EH (cell line): ENCODE results near the gene TSPEAR.
"Not testable (repeated sequence)": the region's sequence is repeated elsewhere in the genome, so short reads cannot be mapped to it uniquely, and the experiment has no call there.

Source experiments
- DNase-seq: peaks from one replicate; pipeline ENCODE4 v3.0.0-alpha.2; 2015; ENCODE audit warnings: low read depth

The TSPEAR gene

DNA sequence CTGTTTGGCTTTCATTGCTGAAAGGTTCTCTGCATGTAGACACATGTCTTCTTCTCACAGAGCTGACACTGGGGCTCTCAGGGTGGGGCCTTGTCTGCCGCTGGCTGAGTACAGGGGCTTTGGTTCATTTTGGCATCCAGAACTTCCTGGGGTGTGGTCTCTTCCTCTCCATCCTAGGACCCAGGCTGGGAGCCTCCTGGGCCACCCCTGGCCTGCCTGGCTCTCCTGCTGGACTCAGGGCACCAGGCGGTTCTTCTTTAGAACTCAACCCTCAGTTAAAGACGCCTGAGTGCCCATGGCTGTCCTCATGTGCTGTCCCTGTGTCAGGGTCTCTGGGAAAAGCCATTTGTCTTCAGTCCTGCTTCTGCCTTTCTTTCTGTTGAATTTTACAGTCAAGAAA lies 125.5 kb downstream of the TSPEAR start:
- DNase-seq = no peak

DNA sequence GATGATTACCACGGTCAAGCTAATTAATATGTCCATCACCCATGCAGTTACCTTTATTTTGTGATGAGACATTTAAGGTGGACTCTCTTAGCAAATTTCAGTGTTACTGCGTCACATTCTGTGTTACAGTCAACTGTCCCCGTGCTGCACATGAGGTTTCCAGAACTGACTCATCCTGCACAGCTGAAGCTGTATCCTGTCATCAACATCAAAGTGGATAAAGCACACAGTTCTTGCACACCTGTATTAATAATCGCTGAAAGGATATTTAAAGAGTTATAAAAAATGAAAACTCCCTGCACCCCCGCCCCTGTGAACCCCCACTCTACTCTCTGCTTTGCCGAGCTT lies 127.6 kb downstream of the TSPEAR start:
- DNase-seq = no peak

DNA sequence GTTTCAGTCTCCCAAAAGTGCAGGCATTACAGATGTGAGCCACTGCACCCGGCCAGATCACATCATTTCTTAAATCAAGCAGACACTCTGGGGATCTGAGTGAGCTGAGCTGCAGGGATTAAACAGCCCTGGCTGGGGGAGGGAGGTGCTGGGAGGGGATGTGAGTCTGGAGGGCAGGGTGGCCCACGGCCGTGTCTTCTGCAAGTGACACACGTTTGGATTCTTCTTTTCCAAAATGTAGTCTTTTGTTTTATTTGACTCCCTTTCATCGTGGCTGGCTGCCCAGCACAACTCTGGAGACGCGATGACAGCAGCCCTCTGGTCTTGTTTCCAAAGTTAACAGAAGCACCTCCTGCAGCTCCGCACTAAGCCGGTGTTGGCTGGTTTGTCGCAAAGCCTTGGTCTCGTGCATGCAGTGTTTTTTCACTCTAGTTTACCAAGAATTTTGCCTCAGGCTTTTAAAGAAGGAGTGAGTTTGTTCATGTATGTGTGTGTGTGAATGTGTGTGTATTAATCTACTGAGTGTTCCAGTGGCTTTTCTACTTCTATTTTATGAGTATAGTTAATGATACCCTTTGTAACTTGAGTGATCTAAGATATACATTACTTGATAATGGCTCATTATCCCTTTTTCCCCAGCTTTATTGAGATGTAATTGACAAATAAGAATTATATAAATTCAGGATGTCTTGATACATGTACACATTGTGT lies 128.1 kb downstream of the TSPEAR start:
- DNase-seq = no peak

GRCh38 chr21:44582055-44582454 lies 129.3 kb downstream of the TSPEAR start:
- DNase-seq = no peak

- no peak for DNase-seq
These were observed 130.2 kb downstream of the TSPEAR start for GRCh38 chr21:44581158-44581557.

DNA sequence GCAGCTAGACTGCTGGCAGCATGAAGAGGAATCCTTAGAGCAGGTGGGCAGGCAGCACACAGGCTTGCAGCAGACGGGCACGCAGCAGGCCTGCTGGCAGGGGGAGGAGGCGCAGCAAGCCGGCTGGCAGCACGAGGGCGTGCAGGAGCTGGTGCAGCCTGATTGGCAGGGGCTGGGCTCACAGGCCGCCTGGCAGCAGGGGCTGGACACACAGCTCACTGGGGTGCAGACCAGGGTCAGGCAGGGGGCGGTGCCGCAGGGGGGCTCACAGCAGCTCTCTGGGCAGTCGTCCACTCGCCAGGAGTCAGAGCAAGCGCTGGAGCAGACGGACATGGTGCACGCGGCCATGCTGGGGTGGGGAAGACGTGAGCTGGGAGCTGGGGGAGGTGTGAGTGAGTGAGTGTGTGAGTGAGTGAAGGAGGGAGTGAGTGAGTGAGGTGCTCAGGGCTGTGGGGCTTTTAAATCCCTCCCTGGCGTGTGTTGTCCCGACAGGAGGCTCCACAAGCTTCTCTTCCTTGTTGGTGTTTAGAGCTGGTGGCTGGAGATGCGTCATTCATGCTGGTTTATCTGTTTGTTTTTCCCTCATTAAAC lies 131.0 kb downstream of the TSPEAR start, which contains the start of gene KRTAP10-5:
KRTAP10-5 (minus strand) TSS at position 374 of the 591 bp plus-strand sequence; CDS start at position 348, 26 bp downstream.
- not testable (repeated sequence) for DNase-seq

GRCh38 chr21:44579833-44580144 lies 131.6 kb downstream of the TSPEAR start:
- no peak for DNase-seq

DNA sequence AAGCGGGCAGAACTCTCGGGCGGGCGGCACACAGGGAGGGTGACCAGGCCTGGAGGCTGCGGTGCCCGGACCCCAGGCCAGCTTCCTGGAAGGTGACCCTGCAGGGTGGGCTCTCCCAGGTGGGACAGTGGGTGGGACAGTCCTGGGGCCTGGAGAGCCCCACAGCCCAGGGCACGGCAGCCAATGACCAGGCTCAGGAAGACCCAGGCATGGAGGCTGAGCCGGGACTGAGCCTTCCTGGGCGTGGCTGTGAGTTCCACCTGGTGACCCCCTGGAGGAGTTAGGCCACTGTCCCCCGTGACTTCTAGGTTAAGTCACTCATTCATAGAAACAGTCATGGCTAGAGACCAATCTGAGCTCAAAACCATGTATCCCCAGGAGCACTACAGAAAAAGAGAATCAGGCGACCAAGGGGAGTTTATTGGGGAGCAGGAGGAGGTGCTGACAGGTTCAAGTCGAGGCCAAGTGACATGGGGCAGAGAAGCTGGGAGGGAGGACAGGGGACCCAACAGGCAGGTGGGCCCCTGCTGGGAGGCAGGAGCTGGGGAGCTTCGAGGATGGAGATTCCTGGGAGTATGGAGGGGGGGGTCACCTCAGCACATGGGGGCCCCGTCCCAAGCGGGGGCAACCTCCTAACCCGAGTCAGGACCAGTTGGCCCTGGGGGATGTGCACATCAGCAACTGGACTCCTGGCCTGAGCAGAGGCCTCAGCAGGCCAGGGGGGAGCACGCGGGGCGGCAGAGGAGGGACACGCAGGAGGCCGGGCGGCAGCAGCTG lies 132.1 kb downstream of the TSPEAR start:
- no peak for DNase-seq

DNA sequence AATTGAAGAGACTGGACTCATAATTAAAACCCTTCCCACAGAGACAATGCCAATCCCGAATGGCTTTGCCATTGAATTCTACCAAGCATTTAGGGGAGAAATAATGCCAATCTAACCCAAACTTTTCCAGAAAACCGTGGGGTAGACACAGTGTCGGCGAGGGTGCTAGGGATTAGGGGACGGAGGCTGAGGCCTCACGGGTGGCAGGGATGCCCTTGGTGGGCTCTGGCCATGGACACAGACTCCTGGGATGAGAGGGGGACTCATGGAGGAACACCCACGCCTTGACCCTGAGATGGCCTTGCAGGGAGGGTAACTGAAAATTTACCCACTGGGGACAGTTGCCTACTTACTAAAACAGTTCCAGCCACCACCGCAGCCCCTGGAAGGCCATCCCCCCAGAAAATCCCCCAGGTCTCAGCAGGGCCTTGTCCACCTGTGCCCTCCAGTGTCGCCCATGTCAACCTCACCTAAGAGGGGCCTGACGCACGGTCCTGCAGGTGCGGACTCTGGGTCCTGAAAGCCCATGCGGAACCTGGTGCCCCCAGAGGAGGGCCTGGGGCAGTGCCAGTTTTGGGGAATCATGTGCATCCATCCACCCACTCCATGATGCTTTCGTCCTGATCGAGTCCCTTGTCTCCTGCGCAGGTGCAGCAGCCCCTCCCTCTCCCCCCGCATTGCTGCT lies 132.9 kb downstream of the TSPEAR start:
- DNase-seq = no peak

GRCh38 chr21:44576025-44576420 lies 135.3 kb downstream of the TSPEAR start:
- DNase-seq = no peak

GRCh38 chr21:44575307-44576024 lies 135.9 kb downstream of the TSPEAR start:
- no peak for DNase-seq

- no peak for DNase-seq
These were observed 136.7 kb downstream of the TSPEAR start for GRCh38 chr21:44574457-44575306.

DNA sequence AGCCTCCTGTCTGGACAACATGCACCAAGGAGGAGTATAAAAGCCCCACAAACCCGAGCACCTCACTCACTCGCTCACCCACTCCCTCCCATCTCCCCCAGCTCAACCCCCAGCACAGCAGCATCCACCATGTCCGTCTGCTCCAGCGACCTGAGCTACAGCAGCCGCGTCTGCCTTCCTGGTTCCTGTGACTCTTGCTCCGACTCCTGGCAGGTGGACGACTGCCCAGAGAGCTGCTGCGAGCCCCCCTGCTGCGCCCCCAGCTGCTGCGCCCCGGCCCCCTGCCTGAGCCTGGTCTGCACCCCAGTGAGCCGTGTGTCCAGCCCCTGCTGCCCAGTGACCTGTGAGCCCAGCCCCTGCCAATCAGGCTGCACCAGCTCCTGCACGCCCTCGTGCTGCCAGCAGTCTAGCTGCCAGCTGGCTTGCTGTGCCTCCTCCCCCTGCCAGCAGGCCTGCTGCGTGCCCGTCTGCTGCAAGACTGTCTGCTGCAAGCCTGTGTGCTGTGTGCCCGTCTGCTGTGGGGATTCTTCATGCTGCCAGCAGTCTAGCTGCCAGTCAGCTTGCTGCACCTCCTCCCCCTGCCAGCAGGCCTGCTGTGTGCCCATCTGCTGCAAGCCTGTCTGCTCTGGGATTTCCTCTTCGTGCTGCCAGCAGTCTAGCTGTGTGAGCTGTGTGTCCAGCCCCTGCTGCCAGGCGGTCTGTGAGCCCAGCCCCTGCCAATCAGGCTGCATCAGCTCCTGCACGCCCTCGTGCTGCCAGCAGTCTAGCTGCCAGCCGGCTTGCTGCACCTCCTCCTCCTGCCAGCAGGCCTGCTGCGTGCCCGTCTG lies 137.5 kb downstream of the TSPEAR start, which contains the start of gene KRTAP10-4:
KRTAP10-4 (plus strand) TSS at position 100 of the 827 bp plus-strand sequence; CDS start at position 130, 30 bp downstream.
- not testable (repeated sequence) for DNase-seq

DNA sequence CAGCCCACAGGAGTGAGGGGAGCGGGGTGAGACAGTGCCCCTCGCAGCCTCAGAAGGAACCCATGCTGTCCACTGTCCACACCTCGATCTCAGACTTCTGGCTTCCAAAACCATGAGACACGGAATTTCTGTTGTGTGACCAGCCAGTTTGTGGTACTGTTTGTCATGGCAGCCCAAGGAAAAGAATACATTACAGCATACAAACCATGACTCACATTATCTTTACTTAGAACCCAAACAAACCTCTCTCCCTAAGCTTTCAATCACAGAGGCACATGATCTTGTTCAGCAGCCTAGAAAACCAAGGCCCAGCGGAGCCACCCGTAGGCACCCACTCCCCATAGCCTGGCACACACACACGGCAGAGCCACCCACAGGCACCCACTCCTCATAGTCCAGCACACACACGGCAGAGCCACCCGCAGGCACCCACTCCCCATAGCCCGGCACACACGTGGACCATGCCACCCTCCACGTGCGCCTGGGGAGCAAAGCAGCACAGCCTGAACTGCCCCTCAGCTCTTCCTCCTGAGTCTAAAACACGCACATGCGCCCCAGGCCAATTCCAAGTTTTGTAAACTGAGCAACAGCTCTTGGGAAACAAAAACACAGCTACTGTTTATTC lies 138.3 kb downstream of the TSPEAR start:
- DNase-seq = no peak

DNA sequence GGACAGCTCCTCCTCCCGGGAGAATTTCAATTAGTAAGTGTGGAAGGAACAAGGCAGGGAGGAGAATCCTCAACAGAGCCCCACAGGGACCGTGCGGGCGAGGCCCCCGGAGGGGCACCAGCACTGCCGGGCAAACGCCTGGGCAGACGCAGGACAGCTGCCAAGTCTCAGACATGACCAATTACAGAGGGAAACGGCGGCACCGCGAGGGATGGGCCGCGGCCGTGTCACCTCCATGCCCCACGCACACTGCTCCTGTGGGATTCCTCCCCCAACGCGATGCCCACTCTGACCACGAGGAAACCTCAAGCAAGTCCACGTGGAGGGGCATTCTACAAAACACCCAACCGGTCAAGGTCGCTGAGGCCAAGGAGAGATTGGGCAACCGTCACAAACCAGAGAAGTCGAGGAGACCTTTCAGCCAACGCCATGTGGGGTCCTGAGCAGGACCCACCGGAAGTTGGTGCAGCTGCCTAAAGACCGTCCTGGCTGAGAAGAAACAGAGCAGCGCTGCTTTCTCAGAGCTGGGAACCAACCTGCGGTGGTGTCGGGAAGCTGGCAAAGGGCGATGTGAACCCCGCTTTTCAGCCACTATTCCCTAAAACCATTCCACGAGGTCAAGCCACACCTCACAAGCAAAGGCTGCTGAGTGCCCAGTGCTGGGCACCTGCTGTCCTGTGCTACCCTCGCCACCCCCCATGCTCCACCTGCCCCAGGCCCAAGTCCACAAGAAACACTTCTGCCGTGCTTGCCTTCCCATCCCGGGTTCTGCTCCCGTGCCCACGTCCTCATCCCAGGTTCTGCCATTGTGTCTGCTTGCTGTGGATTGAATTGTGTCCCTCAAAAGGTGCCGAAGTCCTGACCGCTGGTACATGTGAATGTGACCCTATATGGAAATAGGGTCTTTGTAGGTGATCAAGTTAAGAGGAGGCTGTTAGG lies 139.3 kb downstream of the TSPEAR start:
- DNase-seq = no peak

GRCh38 chr21:44571296-44571695 lies 140.1 kb downstream of the TSPEAR start:
- DNase-seq = no peak

- DNase-seq = no peak
These were observed 141.4 kb downstream of the TSPEAR start for GRCh38 chr21:44569861-44570517.
